H9 (cell line): ENCODE data around the gene FHIT. TPM values are rescaled to one million over a fixed set of nuclear protein-coding genes. Genes with fewer than 3 reads are reported as not detected.

Source experiments
- DNase-seq: peaks from one replicate; pipeline ENCODE4 v3.0.0-alpha.2; 2017
- H2AFZ ChIP-seq: one replicate; pipeline ENCODE4 v1.6.1; 2013; ENCODE audit warnings: mild to moderate bottlenecking, low read length, control low read depth, moderate library complexity
- H2AK5ac ChIP-seq: 2 replicates; pipeline ENCODE4 v1.6.1; 2013; ENCODE audit warnings: low read length, control low read depth, mixed read lengths; ENCODE audit not compliant: insufficient read length
- H2BK120ac ChIP-seq: one replicate; pipeline ENCODE4 v1.6.1; 2013; ENCODE audit warnings: low read depth, mild to moderate bottlenecking, low read length, control low read depth, inconsistent platforms; ENCODE audit not compliant: poor library complexity, severe bottlenecking
- H2BK12ac ChIP-seq: 2 replicates; pipeline ENCODE4 v1.6.1; 2013; ENCODE audit warnings: low read length, control low read depth, mixed read lengths, low read depth; ENCODE audit not compliant: insufficient read length
- H2BK15ac ChIP-seq: 2 replicates; pipeline ENCODE4 v1.6.1; 2013; ENCODE audit warnings: low read depth, low read length, control low read depth
- H2BK20ac ChIP-seq: one replicate; pipeline ENCODE4 v1.6.1; 2013; ENCODE audit warnings: low read depth, mild to moderate bottlenecking, low read length, control low read depth, inconsistent platforms; ENCODE audit not compliant: poor library complexity, severe bottlenecking
- H2BK5ac ChIP-seq: 2 replicates; pipeline ENCODE4 v1.6.1; 2013; ENCODE audit warnings: low read length, control low read depth, mixed read lengths; ENCODE audit not compliant: insufficient read length
- H3K14ac ChIP-seq: 2 replicates; pipeline ENCODE4 v1.6.1; 2013; ENCODE audit warnings: low read length, control low read depth; ENCODE audit not compliant: insufficient read depth
- H3K18ac ChIP-seq: 2 replicates; pipeline ENCODE4 v1.6.1; 2013; ENCODE audit warnings: low read depth, mild to moderate bottlenecking, mixed read lengths, low read length, control low read depth; ENCODE audit not compliant: insufficient read length
- H3K23ac ChIP-seq: 2 replicates; pipeline ENCODE4 v1.6.1; 2013; ENCODE audit warnings: low read length, control low read depth, mixed read lengths, low read depth; ENCODE audit not compliant: insufficient read length
- H3K23me2 ChIP-seq: 2 replicates; pipeline ENCODE4 v1.6.1; 2013; ENCODE audit warnings: low read depth, mild to moderate bottlenecking, mixed read lengths, low read length, control low read depth; ENCODE audit not compliant: insufficient read length, poor library complexity, severe bottlenecking
- H3K27ac ChIP-seq: 2 replicates; pipeline ENCODE4 v1.5.1; 2013; ENCODE audit warnings: low read length, control low read depth, mixed read lengths, low read depth; ENCODE audit not compliant: insufficient read length
- H3K27me3 ChIP-seq: 2 replicates; pipeline ENCODE4 v1.6.1; 2013; ENCODE audit warnings: low read length, control low read depth, inconsistent platforms; ENCODE audit not compliant: insufficient read depth
- H3K4ac ChIP-seq: 2 replicates; pipeline ENCODE4 v1.6.1; 2013; ENCODE audit warnings: low read depth, mild to moderate bottlenecking, control low read depth, inconsistent platforms, low read length, moderate library complexity
- H3K4me1 ChIP-seq: 2 replicates; pipeline ENCODE4 v1.6.1; 2013; ENCODE audit warnings: low read length, control low read depth, inconsistent platforms; ENCODE audit not compliant: insufficient read depth
- H3K4me2 ChIP-seq: 2 replicates; pipeline ENCODE4 v1.6.1; 2013; ENCODE audit warnings: low read length, control low read depth, mixed read lengths; ENCODE audit not compliant: insufficient read length, insufficient read depth
- H3K56ac ChIP-seq: 2 replicates; pipeline ENCODE4 v1.6.1; 2013; ENCODE audit warnings: low read depth, mild to moderate bottlenecking, mixed read lengths, low read length, control low read depth; ENCODE audit not compliant: insufficient read length
- H3K79me1 ChIP-seq: 2 replicates; pipeline ENCODE4 v1.6.1; 2013; ENCODE audit warnings: low read depth, mild to moderate bottlenecking, moderate library complexity, low read length, control low read depth, inconsistent platforms; ENCODE audit not compliant: insufficient read depth, poor library complexity, severe bottlenecking
- H3K79me2 ChIP-seq: 2 replicates; pipeline ENCODE4 v1.6.1; 2013; ENCODE audit warnings: low read length, control low read depth, inconsistent platforms; ENCODE audit not compliant: insufficient read depth
- H3K9ac ChIP-seq: 2 replicates; pipeline ENCODE4 v1.6.1; 2013; ENCODE audit warnings: low read length, control low read depth, mixed read lengths; ENCODE audit not compliant: insufficient read length; ENCODE audit errors: extremely low read depth
- H3K9me3 ChIP-seq: one replicate; pipeline ENCODE4 v1.6.1; 2013; ENCODE audit warnings: low read depth, low read length, inconsistent platforms; ENCODE audit not compliant: control insufficient read depth
- H3T11ph ChIP-seq: one replicate; pipeline ENCODE4 v1.6.1; 2013; ENCODE audit warnings: mild to moderate bottlenecking, low read length, control low read depth, inconsistent platforms
- H4K20me1 ChIP-seq: one replicate; pipeline ENCODE4 v1.6.1; 2013; ENCODE audit not compliant: control insufficient read depth, insufficient read length, insufficient read depth
- H4K5ac ChIP-seq: 2 replicates; pipeline ENCODE4 v1.6.1; 2013; ENCODE audit warnings: low read depth, mild to moderate bottlenecking, mixed read lengths, low read length, control low read depth; ENCODE audit not compliant: insufficient read length
- H4K8ac ChIP-seq: replicated peaks from 2 replicates; pipeline ENCODE4 v1.6.1; 2013; ENCODE audit warnings: low read length, control low read depth, mixed read lengths, low read depth; ENCODE audit not compliant: insufficient read length
- H4K91ac ChIP-seq: 2 replicates; pipeline ENCODE4 v1.6.1; 2013; ENCODE audit warnings: low read depth, mild to moderate bottlenecking, moderate library complexity, mixed read lengths, low read length, control low read depth; ENCODE audit not compliant: insufficient read length
- H3K27ac Mint-ChIP-seq, 3 experiments: 2 replicates in 2 of 3; 3 replicates in 1 of 3; pipeline ENCODE4 v1.8.0; 2020 to 2021; ENCODE audit warnings: mixed read lengths in 3 of 3, mild to moderate bottlenecking in 1 of 3, moderate library complexity in 1 of 3
- H3K27me3 Mint-ChIP-seq: 2 replicates; pipeline ENCODE4 v1.8.0; 2021; ENCODE audit warnings: low read depth, mild to moderate bottlenecking, moderate library complexity, mixed read lengths
- H3K36me3 Mint-ChIP-seq, 3 experiments: 2 replicates in 2 of 3; 3 replicates in 1 of 3; pipeline ENCODE4 v1.8.0; 2020 to 2021; ENCODE audit warnings: low read depth in 3 of 3, mixed read lengths in 3 of 3; ENCODE audit not compliant: insufficient read depth in 1 of 3
- H3K4me1 Mint-ChIP-seq, 2 experiments: 2 replicates each; pipeline ENCODE4 v1.8.0; 2020; ENCODE audit warnings: mixed read lengths in 2 of 2
- H3K4me3 Mint-ChIP-seq, 2 experiments: 2 replicates in 1 of 2; 3 replicates in 1 of 2; pipeline ENCODE4 v1.8.0; 2020 to 2021; ENCODE audit warnings: mild to moderate bottlenecking in 2 of 2, mixed read lengths in 2 of 2, moderate library complexity in 1 of 2
- H3K9me3 Mint-ChIP-seq, 2 experiments: 2 replicates in 1 of 2; 3 replicates in 1 of 2; pipeline ENCODE4 v1.8.0; 2020; ENCODE audit warnings: mild to moderate bottlenecking in 2 of 2, mixed read lengths in 2 of 2, moderate library complexity in 1 of 2
- CTCF ChIP-seq: fragments of 200-600 bp; sonication (generic); conservative IDR thresholded peaks from 3 replicates; pipeline ENCODE4 v1.8.0; 2021; ENCODE audit warnings: antibody characterized with exemption, mild to moderate bottlenecking
- WGBS: extraction: QIAGEN DNeasy Blood & Tissue Kit; methylation state at CpG from one replicate; pipeline ENCODE4 v1.1.7; 2013; ENCODE audit warnings: missing lambda C conversion rate, low lambda C conversion rate, mixed read lengths; ENCODE audit not compliant: insufficient read length; ENCODE audit errors: extremely low coverage; 5-methylcytosine and 5-hydroxymethylcytosine counted together
- total RNA-seq: library from RNA; stranded (reverse); gene quantifications from 2 replicates; pipeline ENCODE4 v1.2.1, GENCODE V29; 2021

Gene FHIT
- total RNA-seq, 1 experiment from 2014 or later = 3.0 TPM

- no peak overlapping the region for H3K9ac ChIP-seq
- H3K4ac ChIP-seq = no peak overlapping the region
- no peak overlapping the region for H2AK5ac ChIP-seq
- no peak for TF ChIP-seq CTCF
- H3K4me1 ChIP-seq = no peaks in the 10 kb centered on the region
- no peak for DNase-seq
- no peak overlapping the region for H3K27ac ChIP-seq
- no peaks in the 10 kb centered on the region; a peak in 1 of 7 replicates for H3K36me3 Mint-ChIP-seq
- H3K79me1 ChIP-seq = no peaks in the 10 kb centered on the region
- H3K27me3 Mint-ChIP-seq = no peaks in the 10 kb centered on the region; the same call in 1 of the 2 replicates
- H3K9me3 ChIP-seq = no peaks in the 10 kb centered on the region
- H3K79me2 ChIP-seq = no peaks in the 10 kb centered on the region
- no peak overlapping the region for H3K27ac Mint-ChIP-seq
- H2BK20ac ChIP-seq = no peak overlapping the region
- no peak overlapping the region for H2BK15ac ChIP-seq
- no peak overlapping the region for H3K4me2 ChIP-seq
- H2BK120ac ChIP-seq = no peak overlapping the region
- H2AFZ ChIP-seq = no peak overlapping the region
- no peak overlapping the region for H4K5ac ChIP-seq
- H3K23ac ChIP-seq = no peak overlapping the region
- no CpG with 5 or more reads among the region's 2 CpGs for WGBS
- peaks cover 4% of the 10 kb centered on the region in 2 experiments; a peak in 3 of 5 replicates for H3K9me3 Mint-ChIP-seq
- H3T11ph ChIP-seq = no peak overlapping the region
- H3K4me3 Mint-ChIP-seq = no peak overlapping the region
- H4K91ac ChIP-seq = no peak overlapping the region
- peaks cover 3 to 4% of the 10 kb centered on the region in 2 experiments; a peak in 1 of 4 replicates for H3K4me1 Mint-ChIP-seq
- H4K20me1 ChIP-seq = no peaks in the 10 kb centered on the region
- H3K23me2 ChIP-seq = no peaks in the 10 kb centered on the region
- no peaks in the 10 kb centered on the region for H3K27me3 ChIP-seq
- H2BK5ac ChIP-seq = no peak overlapping the region
- H2BK12ac ChIP-seq = no peak overlapping the region
- H3K14ac ChIP-seq = no peak overlapping the region; the same call in 1 of the 2 replicates
- H3K56ac ChIP-seq = no peak overlapping the region
- no peak overlapping the region for H4K8ac ChIP-seq
- no peak overlapping the region for H3K18ac ChIP-seq
These were observed 1164.4 kb downstream of the FHIT start for GRCh38 chr3:60086811-60087210.
